SK-N-MC (cell line): ENCODE data around the gene SPRED1.
"Not testable (repeated sequence)": the region's sequence is repeated elsewhere in the genome, so short reads cannot be mapped to it uniquely, and the experiment has no call there.

Experiments
- DNase-seq: peaks from one replicate; pipeline ENCODE4 v3.0.0-alpha.2; 2011; ENCODE audit warnings: low read depth, low spot score
- H3K27ac ChIP-seq: fragments of 200-600 bp; sonication (generic); 2 replicates; pipeline ENCODE4 v1.5.1; 2016; ENCODE audit warnings: mixed run types
- H3K36me3 ChIP-seq: fragments of 200-600 bp; sonication (generic); 2 replicates; pipeline ENCODE4 v1.6.1; 2017; ENCODE audit warnings: antibody characterized with exemption, low read length, mixed read lengths; ENCODE audit not compliant: insufficient read depth
- H3K4me3 ChIP-seq: fragments of 200-600 bp; sonication (generic); 2 replicates; pipeline ENCODE4 v1.5.1; 2016
- H3K9ac ChIP-seq: fragments of 200-600 bp; sonication (generic); 2 replicates; pipeline ENCODE4 v1.8.0; 2017; ENCODE audit warnings: mixed run types, mixed read lengths; ENCODE audit not compliant: insufficient read length
- H3K9me3 ChIP-seq: fragments of 200-600 bp; sonication (generic); 2 replicates; pipeline ENCODE4 v1.6.1; 2017; ENCODE audit warnings: low read depth, mild to moderate bottlenecking, antibody characterized with exemption, low read length, moderate library complexity, mixed read lengths
- EZH2 ChIP-seq: fragments of 200-600 bp; sonication (generic); IDR thresholded peaks from one replicate; pipeline ENCODE4 v1.6.1; 2017; ENCODE audit warnings: antibody characterized with exemption
- FOXP2 ChIP-seq: optimal IDR thresholded peaks from 2 replicates; pipeline ENCODE3; 2011; ENCODE audit warnings: mild to moderate bottlenecking, moderate library complexity; ENCODE audit not compliant: insufficient read depth; ENCODE audit errors: extremely low read length, control extremely low read depth
- POLR2AphosphoS5 ChIP-seq: IDR thresholded peaks from 2 replicates; pipeline ENCODE4 v1.6.1; 2012; ENCODE audit warnings: mild to moderate bottlenecking, low read depth, low read length, borderline replicate concordance

SPRED1 gene

DNA sequence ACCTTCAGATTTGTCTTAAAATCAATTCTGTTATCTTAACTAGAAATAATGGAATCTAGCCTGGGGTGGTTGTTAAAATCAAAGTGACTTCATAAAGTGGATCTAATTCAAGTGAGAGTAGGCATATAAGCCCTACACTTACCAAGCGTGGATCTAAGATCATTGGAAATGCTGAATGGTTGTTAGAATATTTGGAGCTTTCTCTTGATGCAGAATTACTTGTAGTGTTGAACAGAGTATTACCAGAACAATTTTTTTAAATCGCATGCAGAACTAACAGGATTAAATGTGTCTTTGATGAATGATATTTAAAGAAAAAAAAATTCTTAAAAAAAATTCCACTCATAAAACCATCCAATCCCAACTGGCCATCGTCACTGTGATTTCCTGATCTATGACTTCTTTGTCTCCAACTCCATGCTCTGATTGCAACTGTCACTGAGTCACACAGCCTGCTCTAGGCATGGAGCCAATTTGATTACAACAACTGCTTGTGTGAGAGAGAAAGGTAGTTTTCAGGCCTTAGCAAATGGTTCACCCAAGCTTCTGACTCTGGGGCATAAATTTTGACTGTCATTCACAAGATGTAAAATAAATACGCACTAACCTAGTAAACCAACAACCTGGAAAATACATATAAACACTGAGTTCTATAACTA is 25.9 kb upstream of the SPRED1 start:
- H3K9ac ChIP-seq: no peak overlapping the region
- H3K36me3 ChIP-seq: no peaks in the 10 kb centered on the region
- H3K4me3 ChIP-seq: no peak overlapping the region
- H3K27ac ChIP-seq: no peak overlapping the region
- TF ChIP-seq EZH2 (no peak), FOXP2 (no peak), POLR2AphosphoS5 (no peak)
- H3K9me3 ChIP-seq: no peaks in the 10 kb centered on the region
- DNase-seq: no peak

DNA sequence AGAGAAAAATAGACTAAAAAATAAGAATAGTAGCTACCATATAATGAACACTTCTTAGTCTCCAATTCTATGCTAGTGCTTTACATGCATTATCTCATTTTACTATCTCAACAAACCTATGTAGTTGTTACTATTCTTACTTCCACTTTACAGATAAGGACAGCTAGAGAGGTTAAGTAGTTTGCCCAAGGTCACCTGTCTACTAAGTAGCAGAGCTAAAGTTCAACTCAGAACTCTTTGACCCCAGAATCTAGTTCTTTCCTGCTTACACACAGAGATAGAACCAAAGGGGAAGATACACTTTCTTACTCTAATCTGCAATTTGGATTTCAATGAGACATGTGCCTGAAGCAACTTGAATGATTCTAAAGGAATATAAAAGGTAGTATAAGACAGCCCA is 24.7 kb upstream of the SPRED1 start:
- no peaks in the 10 kb centered on the region for H3K36me3 ChIP-seq
- no peak for TF ChIP-seq FOXP2
- no peak for TF ChIP-seq EZH2
- no peak for TF ChIP-seq POLR2AphosphoS5
- no peaks in the 10 kb centered on the region for H3K9me3 ChIP-seq
- no peak overlapping the region for H3K9ac ChIP-seq
- no peak overlapping the region for H3K27ac ChIP-seq
- H3K4me3 ChIP-seq: no peak overlapping the region
- no peak for DNase-seq

DNA sequence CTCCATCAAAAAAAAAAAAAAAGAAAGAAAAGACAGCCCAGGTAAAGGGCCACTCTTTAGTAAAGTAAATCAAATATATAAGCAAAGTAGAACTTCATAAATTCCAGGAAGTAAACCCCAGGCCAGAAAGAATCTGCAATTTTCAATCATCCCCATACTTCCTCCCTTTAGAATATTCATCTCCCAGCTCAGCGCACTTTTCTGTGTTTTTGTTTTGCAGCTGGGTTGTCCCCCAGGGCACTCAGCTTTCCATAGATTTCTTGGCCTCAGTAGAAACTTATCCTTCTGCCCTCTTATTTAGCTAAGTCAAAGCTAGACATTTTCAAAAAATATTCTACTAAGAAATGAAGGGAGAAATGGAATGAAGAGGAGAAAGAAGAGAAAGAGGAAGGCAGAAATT is 24.0 kb upstream of the SPRED1 start:
- TF ChIP-seq FOXP2 (no peak), POLR2AphosphoS5 (no peak), EZH2 (no peak)

DNA sequence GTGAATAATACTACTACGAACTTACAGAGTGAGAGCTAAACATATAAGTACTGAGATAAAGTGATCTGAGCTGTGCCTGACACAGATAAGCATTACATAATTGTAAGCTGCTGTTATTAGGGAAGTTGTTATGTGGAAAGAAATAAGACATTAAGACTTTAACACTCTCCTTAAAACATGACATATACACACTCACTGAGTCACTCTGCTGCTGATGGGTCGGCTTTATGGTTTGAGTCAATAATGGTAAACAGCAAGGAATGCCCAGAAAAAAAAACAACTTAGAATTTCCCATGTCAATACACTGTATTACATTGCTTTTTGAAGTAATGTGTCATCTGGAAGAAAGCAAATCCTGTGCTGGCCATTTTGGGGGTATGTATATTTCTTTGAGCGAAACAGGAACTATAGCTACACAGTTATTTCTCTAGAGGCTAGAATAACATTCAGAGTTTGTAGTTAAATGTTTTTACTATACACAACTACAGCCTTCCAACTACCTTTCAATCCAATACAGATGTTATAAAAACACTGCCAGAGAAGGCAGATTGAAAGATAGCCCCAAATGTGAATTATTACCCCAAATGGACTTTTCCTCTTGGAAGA is 22.8 kb upstream of the SPRED1 start:
- TF ChIP-seq EZH2: no peak
- TF ChIP-seq POLR2AphosphoS5: no peak
- TF ChIP-seq FOXP2: no peak
- no peak for DNase-seq
- Histone ChIP-seq H3K9ac (no peak overlapping the region), H3K27ac (no peak overlapping the region), H3K36me3 (no peaks in the 10 kb centered on the region), H3K4me3 (no peak overlapping the region), H3K9me3 (no peaks in the 10 kb centered on the region)

More for the DNA sequence above, 24.0 kb upstream of the SPRED1 start:
- H3K9me3 ChIP-seq: no peaks in the 10 kb centered on the region
- H3K9ac ChIP-seq: no peak overlapping the region
- no peak overlapping the region for H3K4me3 ChIP-seq
- H3K36me3 ChIP-seq: no peaks in the 10 kb centered on the region
- no peak for DNase-seq
- no peak overlapping the region for H3K27ac ChIP-seq

DNA sequence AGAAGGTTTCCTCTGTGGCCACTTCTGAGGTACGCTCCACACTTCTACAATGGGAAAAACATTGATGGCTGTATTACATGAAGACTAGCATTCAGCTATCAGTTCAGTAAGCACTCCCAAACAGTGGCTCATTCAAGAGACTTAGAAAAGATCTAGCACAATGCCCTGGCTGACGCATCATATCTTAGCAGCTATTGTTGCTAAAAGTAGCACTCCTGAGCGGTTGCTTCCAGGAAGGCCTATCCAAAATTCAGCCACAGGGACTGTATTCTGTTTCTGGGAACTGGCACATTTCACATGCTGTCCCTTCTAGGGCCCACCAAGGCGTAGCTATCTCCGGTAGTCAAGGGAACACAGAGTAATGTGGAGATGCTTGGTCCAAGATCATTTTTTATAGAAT is 21.2 kb upstream of the SPRED1 start:
- no peak overlapping the region for H3K4me3 ChIP-seq
- H3K9me3 ChIP-seq: no peaks in the 10 kb centered on the region
- H3K36me3 ChIP-seq: no peaks in the 10 kb centered on the region
- DNase-seq: no peak
- no peak overlapping the region for H3K27ac ChIP-seq
- TF ChIP-seq FOXP2 (no peak), POLR2AphosphoS5 (no peak), EZH2 (no peak)
- no peak overlapping the region for H3K9ac ChIP-seq

DNA sequence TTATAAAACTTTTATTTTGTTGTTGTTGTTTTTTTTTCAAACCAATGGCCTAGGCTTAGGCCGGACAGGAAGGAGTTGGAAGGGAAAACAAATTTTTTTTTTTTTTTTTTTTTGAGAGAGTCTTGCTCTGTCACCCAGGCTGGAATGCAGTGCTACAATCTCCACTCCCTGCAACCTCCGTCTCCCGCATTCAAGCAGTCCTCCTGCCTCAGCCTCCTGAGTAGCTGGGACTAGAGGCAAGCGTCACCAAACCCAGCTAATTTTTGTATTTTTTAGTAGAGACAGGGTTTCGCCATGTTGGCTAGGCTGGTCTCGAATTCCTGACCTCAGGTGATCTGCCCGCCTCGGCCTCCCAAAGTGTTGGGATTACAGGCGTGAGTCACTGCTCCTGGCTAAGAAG is 15.6 kb upstream of the SPRED1 start:
- not testable (repeated sequence) for H3K9ac ChIP-seq, H3K36me3 ChIP-seq, DNase-seq, H3K27ac ChIP-seq, H3K9me3 ChIP-seq, H3K4me3 ChIP-seq

DNA sequence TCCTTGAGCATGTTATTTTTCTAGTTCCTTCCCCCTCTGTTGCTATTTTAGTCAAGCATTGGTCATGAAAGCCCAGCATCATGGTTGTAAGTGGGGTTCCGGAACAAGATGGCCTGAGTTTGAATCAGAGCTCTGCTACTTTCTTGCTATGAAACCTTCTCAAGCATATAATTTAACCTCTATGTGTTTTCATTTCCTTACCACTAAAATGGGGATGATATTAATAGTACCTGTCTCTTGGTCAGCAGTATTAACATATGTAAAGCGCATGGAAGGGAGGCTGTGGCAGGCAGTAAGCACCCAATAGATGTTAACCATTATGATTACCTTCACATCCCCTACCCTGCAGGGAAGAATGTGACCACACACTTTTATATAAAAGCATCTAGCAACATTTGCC is 14.3 kb upstream of the SPRED1 start:
- H3K36me3 ChIP-seq: no peaks in the 10 kb centered on the region
- H3K27ac ChIP-seq: no peak overlapping the region
- H3K9me3 ChIP-seq: no peaks in the 10 kb centered on the region
- H3K4me3 ChIP-seq: no peak overlapping the region
- DNase-seq: no peak
- TF ChIP-seq EZH2 (no peak), POLR2AphosphoS5 (no peak), FOXP2 (no peak)
- no peak overlapping the region for H3K9ac ChIP-seq

DNA sequence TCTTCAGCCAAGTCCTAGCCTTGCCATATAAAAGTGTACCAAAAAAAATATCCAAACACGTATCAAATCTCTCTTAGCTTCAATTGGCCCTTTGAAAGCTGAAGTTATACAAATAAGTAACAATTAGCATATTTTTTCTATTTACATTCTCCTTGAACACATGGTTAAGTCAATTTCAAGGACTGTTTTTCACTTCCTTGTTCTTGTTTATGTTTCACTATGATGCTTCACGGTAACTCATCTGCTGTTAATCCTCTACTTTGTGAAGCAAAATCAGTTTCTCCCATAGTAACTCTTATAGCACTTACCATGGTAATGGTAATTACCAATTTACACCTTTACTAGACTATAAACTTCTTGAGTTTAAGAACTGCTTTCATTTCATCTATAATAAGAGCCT is 10.6 kb upstream of the SPRED1 start:
- H3K4me3 ChIP-seq: no peak overlapping the region

More for the DNA sequence above, 10.6 kb upstream of the SPRED1 start:
- Histone ChIP-seq H3K9me3 (no peaks in the 10 kb centered on the region), H3K9ac (no peak overlapping the region), H3K27ac (no peak overlapping the region), H3K36me3 (no peaks in the 10 kb centered on the region)
- TF ChIP-seq FOXP2 (no peak), EZH2 (no peak), POLR2AphosphoS5 (no peak)
- no peak for DNase-seq
